GM10248 (cell line): ENCODE data around the gene ACSL1.

Source experiments
- CTCF ChIA-PET: fragments of 300-600 bp; sonication (Branson Sonifier 250); formaldehyde crosslinking; extraction: SDS; loops from one replicate; lab custom pipeline; 2021; ENCODE audit warnings: antibody characterized with exemption; lab: Yijun Ruan, JAX
- POLR2A ChIA-PET: fragments of 350-650 bp; sonication (Branson Sonifier 250); formaldehyde crosslinking; extraction: SDS; loops from one replicate; lab custom pipeline; 2020; ENCODE audit warnings: antibody characterized with exemption; lab: Yijun Ruan, JAX
- DNase-seq: peaks from one replicate; pipeline ENCODE4 v3.0.0; 2012; ENCODE audit errors: extremely low spot score
- CTCF ChIP-seq: IDR thresholded peaks from 2 replicates; pipeline ENCODE4 v1.5.1; 2012; ENCODE audit warnings: mild to moderate bottlenecking, low read depth; ENCODE audit errors: extremely low read depth, missing control alignments, control extremely low read depth

The ACSL1 gene

GRCh38 chr4:184824081-184824775, 1.5 kb downstream of the ACSL1 start:
- DNase-seq = peak; percentile 45
- TF ChIP-seq CTCF = no peak
- ChIA-PET POLR2A (interaction anchor here (0.7 kb wide), 1 partner anchor 8 kb away, joined by 5 read pairs; no protein-coding TSS in a partner anchor), CTCF (interaction anchor here (0.8 to 1.8 kb wide), 5 partner anchors 9 to 272 kb away, joined by 3 to 8 read pairs (median 3); no protein-coding TSS in a partner anchor)

- ChIA-PET POLR2A (no interaction called here), CTCF (interaction anchor here (1.2 to 2.1 kb wide), 2 partner anchors 10 to 13 kb away, joined by 5 to 6 read pairs; no protein-coding TSS in a partner anchor)
- DNase-seq = no peak
- TF ChIP-seq CTCF = no peak
Observed at GRCh38 chr4:184823014-184823413, 2.8 kb downstream of the ACSL1 start.

GRCh38 chr4:184822356-184822755, 3.4 kb downstream of the ACSL1 start:
- no peak for DNase-seq
- POLR2A ChIA-PET = no interaction called here
- no peak for TF ChIP-seq CTCF
- CTCF ChIA-PET = interaction anchor here (1.2 to 2.1 kb wide), 3 partner anchors 9 to 77 kb away, joined by 4 to 6 read pairs (median 5); no protein-coding TSS in a partner anchor

GRCh38 chr4:184821242-184821641, 4.5 kb downstream of the ACSL1 start:
- POLR2A ChIA-PET = no interaction called here

GRCh38 chr4:184819786-184820185, 6.0 kb downstream of the ACSL1 start:
- DNase-seq = no peak
- POLR2A ChIA-PET = no interaction called here
- TF ChIP-seq CTCF = no peak
- CTCF ChIA-PET = interaction anchor here (1.0 to 2.8 kb wide), 3 partner anchors 9 to 14 kb away, joined by 3 to 9 read pairs (median 4); no protein-coding TSS in a partner anchor

More at GRCh38 chr4:184821242-184821641, 4.5 kb downstream of the ACSL1 start:
- DNase-seq = no peak
- TF ChIP-seq CTCF = no peak
- CTCF ChIA-PET = interaction anchor here (1.3 to 2.8 kb wide), 3 partner anchors 8 to 76 kb away, joined by 4 to 9 read pairs (median 6); no protein-coding TSS in a partner anchor

GRCh38 chr4:184818216-184818564, 7.6 kb downstream of the ACSL1 start:
- POLR2A ChIA-PET = no interaction called here
- TF ChIP-seq CTCF = no peak
- DNase-seq = peak; percentile 50
- CTCF ChIA-PET = interaction anchor here (0.7 to 1.4 kb wide), 2 partner anchors 17 to 72 kb away, joined by 3 read pairs; no protein-coding TSS in a partner anchor
